Kidney epithelial cell (primary cell): ENCODE data around the gene LINGO4. TPM values are rescaled to one million over a fixed set of nuclear protein-coding genes. Genes with fewer than 3 reads are reported as not detected.

Experiments
- DNase-seq: peaks from one replicate; pipeline ENCODE4 v3.0.0-alpha.2; 2010; ENCODE audit warnings: low read depth
- H3K27me3 ChIP-seq: 2 replicates; pipeline ENCODE4 v1.6.0; 2011; ENCODE audit warnings: low read length; ENCODE audit not compliant: control insufficient read depth, insufficient read depth
- H3K36me3 ChIP-seq: 2 replicates; pipeline ENCODE4 v1.5.1; 2011; ENCODE audit warnings: low read length; ENCODE audit not compliant: control insufficient read depth, insufficient read depth
- H3K4me3 ChIP-seq: 2 replicates; pipeline ENCODE4 v1.5.1; 2011; ENCODE audit warnings: low read depth, mild to moderate bottlenecking, control low read depth, low read length
- CTCF ChIP-seq: IDR thresholded peaks from 2 replicates; pipeline ENCODE4 v1.5.1; 2011; ENCODE audit warnings: mild to moderate bottlenecking, moderate library complexity, low read length, control low read depth, inconsistent platforms; ENCODE audit not compliant: insufficient read depth, poor library complexity, severe bottlenecking
- total RNA-seq: library from RNA; depleted of rRNA; stranded (reverse); fragments of >200 nt; gene quantifications from 2 replicates; pipeline ENCODE4 v1.2.3, GENCODE V29; 2015

The LINGO4 gene
- total RNA-seq, 1 donor from 2014 or later: not detected

- peaks cover 1% of the 10 kb centered on the region for H3K36me3 ChIP-seq
- H3K4me3 ChIP-seq: peak within 1 kb of the TSS; percentile 84
- H3K27me3 ChIP-seq: no peaks in the 10 kb centered on the region
- peak; percentile 21 for DNase-seq
- no peak for TF ChIP-seq CTCF
Observed at GRCh38 chr1:151762941-151763921, 42.0 kb downstream of the LINGO4 start, which contains the start of gene MRPL9. Gene MRPL9 (minus strand): TSS chr1:151763496. CDS start chr1:151763479, 17 bp downstream.

- no peak overlapping the region for H3K4me3 ChIP-seq
- no peaks in the 10 kb centered on the region for H3K27me3 ChIP-seq
- no peak for TF ChIP-seq CTCF
- H3K36me3 ChIP-seq: peaks cover 1% of the 10 kb centered on the region
- no peak for DNase-seq
Observed at GRCh38 chr1:151760597-151761385, 44.4 kb downstream of the LINGO4 start.

GRCh38 chr1:151759241-151759640, 46.0 kb downstream of the LINGO4 start:
- no peak for DNase-seq
- no peak for TF ChIP-seq CTCF
- H3K4me3 ChIP-seq: no peak overlapping the region
- no peaks in the 10 kb centered on the region for H3K27me3 ChIP-seq
- peaks cover 1% of the 10 kb centered on the region for H3K36me3 ChIP-seq

GRCh38 chr1:151756291-151756690, 48.9 kb downstream of the LINGO4 start:
- no peaks in the 10 kb centered on the region for H3K27me3 ChIP-seq
- DNase-seq: no peak
- TF ChIP-seq CTCF: no peak
- no peak overlapping the region for H3K4me3 ChIP-seq
- no peaks in the 10 kb centered on the region for H3K36me3 ChIP-seq

Other genes with a start within 250 kb of the LINGO4 start
- gene SNX27, start 193.4 kb downstream of the LINGO4 start, total RNA-seq: 18.1 and 18.8 TPM in 2 replicates
- gene CELF3, start 88.6 kb downstream of the LINGO4 start, total RNA-seq: not detected in 2 replicates
- gene RIIAD1, start 83.9 kb downstream of the LINGO4 start, total RNA-seq: not detected in 2 replicates
- gene MRPL9, start 41.9 kb downstream of the LINGO4 start, total RNA-seq: 92.1 and 119 TPM in 2 replicates
- gene TDRKH, start 14.9 kb downstream of the LINGO4 start, total RNA-seq: 12.0 and 14.7 TPM in 2 replicates
- gene RORC, start 26.4 kb upstream of the LINGO4 start, total RNA-seq: 0.17 TPM in 1 of 2 replicates, not detected in the other
- gene C2CD4D, start 34.4 kb upstream of the LINGO4 start, total RNA-seq: 0.55 and 1.3 TPM in 2 replicates
- not detected in 2 replicates for gene THEM5, start 48.3 kb upstream of the LINGO4 start, total RNA-seq
- 15.4 and 21.7 TPM in 2 replicates for gene THEM4, start 104.1 kb upstream of the LINGO4 start, total RNA-seq
- gene S100A10, start 188.4 kb upstream of the LINGO4 start, total RNA-seq: 207 and 230 TPM in 2 replicates
- 826 and 967 TPM in 2 replicates for gene S100A11, start 231.6 kb upstream of the LINGO4 start, total RNA-seq